Lower leg skin (tissue), 4 donors: Measurements from ENCODE around the gene NABP2. TPM values are rescaled to one million over a fixed set of nuclear protein-coding genes. Genes with fewer than 3 reads are reported as not detected.

Experiments used
- DNase-seq, 2 donors: peaks; one replicate each; pipeline ENCODE4 v3.0.0-alpha.2; 2019; ENCODE audit warnings: low spot score in 2 of 2
- H3K4me3 ChIP-seq: fragments of 200-600 bp; sonication (generic); 2 replicates; pipeline ENCODE4 v1.5.1; 2017; ENCODE audit warnings: mild to moderate bottlenecking, low read depth; ENCODE audit not compliant: poor library complexity, severe bottlenecking
- CTCF ChIP-seq, 3 donors: fragments of 450-650 bp; IDR thresholded peaks; one replicate each; pipeline ENCODE4 v1.5.1; 2016; ENCODE audit warnings: antibody characterized with exemption in 3 of 3, mild to moderate bottlenecking in 3 of 3, moderate library complexity in 2 of 3
- POLR2A ChIP-seq, 2 donors: fragments of 450-650 bp; IDR thresholded peaks; one replicate each; pipeline ENCODE4 v1.6.1; 2016 to 2017; ENCODE audit warnings: antibody characterized with exemption in 2 of 2, mild to moderate bottlenecking in 1 of 2, moderate library complexity in 1 of 2
- WGBS, 2 donors: methylation state at CpG; one replicate each; pipeline ENCODE4 v1.1.5; 2018; 5-methylcytosine and 5-hydroxymethylcytosine counted together
- intact Hi-C: fragments of 100-400 bp; cut with DNase I; formaldehyde crosslinking; loops from one replicate; pipeline ENCODE4 v1.15.0; 2023; ENCODE audit warnings: low total_unique reads
- total RNA-seq, 4 donors: library from RNA; depleted of rRNA; stranded (reverse); fragments of >200 nt; gene quantifications; one replicate each; pipeline ENCODE4 v1.1.0, GENCODE V29; 2016

Gene NABP2
- total RNA-seq, 4 donors from 2014 or later, result 9.9 to 23.1 (median 17.9) TPM

DNA sequence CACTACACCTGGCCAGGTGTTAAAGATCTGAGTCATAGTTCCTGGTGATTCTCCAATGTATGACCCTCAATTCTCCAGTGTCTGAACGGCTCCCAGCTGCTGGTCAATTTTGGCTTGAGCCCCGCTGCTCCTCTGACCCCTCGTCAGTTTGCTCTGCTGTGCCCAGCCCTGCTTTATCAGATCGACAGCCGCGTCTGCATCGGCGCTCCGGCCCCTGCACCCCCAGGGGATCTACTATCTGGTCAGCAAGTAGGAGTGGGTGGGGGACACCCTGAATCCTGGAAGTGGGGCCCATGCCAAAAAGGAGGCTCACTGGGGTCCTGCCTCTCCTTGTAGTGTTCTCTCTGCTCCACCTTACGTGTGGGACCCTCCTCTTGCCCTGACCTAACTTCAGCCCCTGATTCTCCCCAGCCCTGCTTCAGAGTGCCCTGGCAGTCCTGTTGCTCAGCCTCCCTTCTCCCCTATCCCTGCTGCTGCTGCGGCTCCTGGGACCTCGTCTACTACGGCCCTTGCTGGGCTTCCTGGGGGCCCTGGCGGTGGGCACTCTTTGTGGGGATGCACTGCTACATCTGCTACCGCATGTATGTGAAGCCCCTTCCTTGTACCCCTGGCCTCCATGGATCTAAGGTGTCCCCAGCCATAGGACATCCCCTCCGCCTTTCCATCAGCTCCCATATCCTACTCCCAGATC, 10.7 kb downstream of the NABP2 start:
- no peak for TF ChIP-seq CTCF (IDR thresholded peaks at IDR 0.05)
- TF ChIP-seq POLR2A (IDR thresholded peaks at IDR 0.05), result no peak
- no peak for DNase-seq
- WGBS, 2 donors, result 75% methylated on average over 16 of the region's 16 CpGs
- intact Hi-C loops, result no loop called here
- no peak overlapping the region for H3K4me3 ChIP-seq

- intact Hi-C loops, result no loop called here
- WGBS, 2 donors, result 95 to 96% methylated on average over 6 of the region's 6 CpGs
- H3K4me3 ChIP-seq, result no peak overlapping the region
- TF ChIP-seq POLR2A (IDR thresholded peaks at IDR 0.05), result no peak
- no peak for TF ChIP-seq CTCF (IDR thresholded peaks at IDR 0.05)
- DNase-seq, result no peak
Measured at GRCh38 chr12:56236091-56236490, 11.9 kb downstream of the NABP2 start.

DNA sequence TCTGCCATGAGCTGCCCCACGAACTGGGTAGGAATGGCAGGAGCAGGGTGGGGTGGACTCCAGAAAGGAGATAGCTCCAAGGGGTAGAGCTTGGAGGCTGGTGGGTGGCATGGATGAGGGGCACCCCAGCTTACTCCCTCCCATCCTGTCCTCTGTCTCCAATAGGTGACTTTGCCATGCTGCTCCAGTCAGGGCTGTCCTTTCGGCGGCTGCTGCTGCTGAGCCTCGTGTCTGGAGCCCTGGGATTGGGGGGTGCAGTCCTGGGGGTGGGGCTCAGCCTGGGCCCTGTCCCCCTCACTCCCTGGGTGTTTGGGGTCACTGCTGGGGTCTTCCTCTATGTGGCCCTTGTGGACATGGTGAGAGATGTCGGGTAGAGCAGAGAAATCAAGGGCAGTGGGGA, 12.8 kb downstream of the NABP2 start:
- DNase-seq, result no peak
- WGBS, 2 donors, result 53 to 63% methylated on average over 2 to 5 of the region's 5 CpGs
- intact Hi-C loops, result no loop called here
- no peak overlapping the region for H3K4me3 ChIP-seq
- TF ChIP-seq POLR2A (IDR thresholded peaks at IDR 0.05), result no peak
- no peak for TF ChIP-seq CTCF (IDR thresholded peaks at IDR 0.05)

GRCh38 chr12:56237552-56237951, 13.4 kb downstream of the NABP2 start:
- no peak for TF ChIP-seq CTCF (IDR thresholded peaks at IDR 0.05)
- TF ChIP-seq POLR2A (IDR thresholded peaks at IDR 0.05), result no peak
- no peak for DNase-seq
- no peak overlapping the region for H3K4me3 ChIP-seq
- 81 to 82% methylated on average over 11 of the region's 11 CpGs for WGBS, 2 donors
- intact Hi-C loops, result no loop called here

DNA sequence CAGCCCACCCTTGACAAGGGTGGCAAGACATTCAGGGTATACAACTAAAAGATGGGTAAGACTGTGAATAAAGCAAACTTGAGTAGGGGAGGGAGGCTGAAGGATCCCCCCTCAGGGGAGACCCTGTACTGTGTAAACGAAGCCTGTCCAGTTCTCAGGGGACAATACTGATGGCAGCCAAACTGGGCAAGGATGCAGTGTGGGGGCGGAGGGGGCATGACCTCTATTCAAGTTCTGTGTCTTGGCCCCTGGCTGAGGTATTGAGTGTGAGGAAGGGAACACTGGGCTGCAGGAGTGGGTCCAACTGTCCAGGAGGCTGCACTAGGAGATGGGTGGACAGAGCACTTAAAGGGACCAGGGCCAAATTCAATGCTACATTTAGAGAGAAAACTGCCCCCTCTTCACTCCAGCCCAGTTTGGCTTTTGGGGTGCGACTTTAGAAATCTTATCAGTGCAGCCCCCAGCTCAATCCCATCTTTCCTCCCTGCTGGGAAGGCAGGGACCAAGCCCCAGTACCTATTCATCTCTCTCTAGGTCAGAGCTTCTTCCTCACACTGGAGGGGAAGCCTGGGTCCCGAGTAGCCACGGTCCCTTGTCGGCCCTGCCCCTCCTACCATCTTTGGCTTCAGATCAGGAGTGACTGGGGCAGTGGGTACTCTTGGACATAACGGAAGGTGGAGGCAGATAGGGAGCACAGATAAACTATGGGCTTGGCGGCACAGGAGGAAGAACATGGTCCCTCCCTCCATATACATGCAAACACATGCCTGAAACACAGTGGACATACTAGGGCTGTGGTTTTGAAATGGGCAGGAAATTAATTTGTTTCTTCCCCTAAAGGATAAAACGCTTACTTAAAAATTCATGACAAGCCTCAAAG, 17.5 kb downstream of the NABP2 start:
- WGBS, 2 donors, result 72 to 83% methylated on average over 9 of the region's 9 CpGs
- no peak for TF ChIP-seq POLR2A (IDR thresholded peaks at IDR 0.05)
- no peak overlapping the region for H3K4me3 ChIP-seq
- no peak for DNase-seq
- intact Hi-C loops, result no loop called here

DNA sequence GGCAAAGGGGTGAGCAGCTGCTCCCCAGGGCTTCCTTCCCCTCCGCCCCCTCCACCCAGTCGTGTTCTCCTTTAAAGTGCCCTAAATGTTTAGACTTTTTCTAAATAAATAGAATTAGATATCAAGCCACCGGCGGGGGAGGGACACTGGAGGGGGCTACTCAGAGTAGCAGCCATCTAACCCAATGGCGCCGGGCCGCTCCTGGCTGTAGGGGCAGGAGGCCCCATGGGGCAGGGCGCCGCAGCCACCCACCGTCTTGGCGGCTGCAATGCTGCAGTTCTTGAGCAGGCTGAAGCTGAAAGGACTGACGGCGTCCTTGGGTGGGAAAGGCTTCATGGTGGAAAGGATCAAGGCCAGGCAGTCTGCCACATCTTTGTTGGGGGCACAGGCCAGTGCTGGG, 18.8 kb downstream of the NABP2 start:
- WGBS, 2 donors, result 86 to 90% methylated on average over 13 of the region's 13 CpGs
- DNase-seq, result no peak

More for the DNA sequence above, 18.8 kb downstream of the NABP2 start:
- H3K4me3 ChIP-seq, result no peak overlapping the region
- no peak for TF ChIP-seq CTCF (IDR thresholded peaks at IDR 0.05)
- no peak for TF ChIP-seq POLR2A (IDR thresholded peaks at IDR 0.05)
- intact Hi-C loops, result no loop called here
